ENCODE results near the gene WDR53. TPM values are rescaled to one million over a fixed set of nuclear protein-coding genes. Genes with fewer than 3 reads are reported as not detected.
"Not testable (repeated sequence)": the region's sequence is repeated elsewhere in the genome, so short reads cannot be mapped to it uniquely, and the experiment has no call there.

WDR53 gene
- total and polyA plus RNA-seq, 9 of the 15 experiments (the other 6 are each of a cell fraction or from before 2014, with no cell fraction given): 13.0 to 34.5 (median 20.9) TPM

DNA sequence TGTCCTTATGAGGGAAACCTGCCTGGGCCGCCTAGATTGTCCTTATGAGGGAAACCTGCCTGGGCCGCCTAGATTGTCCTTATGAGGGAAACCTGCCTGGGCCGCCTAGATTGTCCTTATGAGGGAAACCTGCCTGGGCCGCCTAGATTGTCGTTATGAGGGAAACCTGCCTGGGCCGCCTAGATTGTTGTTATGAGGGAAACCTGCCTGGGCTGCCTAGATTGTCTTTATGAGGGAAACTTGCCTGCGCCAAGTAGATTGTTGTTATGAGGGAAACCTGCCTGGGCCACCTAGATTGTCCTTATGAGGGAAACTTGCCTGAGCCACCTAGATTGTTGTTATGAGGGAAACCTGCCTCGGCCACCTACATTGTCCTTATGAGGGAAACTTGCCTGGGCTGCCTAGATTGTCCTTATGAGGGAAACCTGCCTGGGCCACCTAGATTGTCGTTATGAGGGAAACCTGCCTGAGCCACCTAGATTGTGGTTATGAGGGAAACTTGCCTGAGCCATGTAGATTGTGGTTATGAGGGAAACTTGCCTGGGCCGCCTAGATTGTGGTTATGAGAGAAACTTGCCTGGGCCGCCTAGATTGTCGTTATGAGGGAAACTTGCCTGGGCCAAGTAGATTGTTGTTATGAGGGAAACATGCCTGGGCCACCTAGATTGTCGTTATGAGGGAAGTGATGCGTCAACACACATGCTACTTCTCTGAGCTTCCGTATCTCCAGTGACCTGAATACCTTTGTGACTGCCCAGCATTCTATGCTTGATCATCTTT, 56.5 kb downstream of the WDR53 start (continued):
- TF ChIP-seq, protein P1, sequence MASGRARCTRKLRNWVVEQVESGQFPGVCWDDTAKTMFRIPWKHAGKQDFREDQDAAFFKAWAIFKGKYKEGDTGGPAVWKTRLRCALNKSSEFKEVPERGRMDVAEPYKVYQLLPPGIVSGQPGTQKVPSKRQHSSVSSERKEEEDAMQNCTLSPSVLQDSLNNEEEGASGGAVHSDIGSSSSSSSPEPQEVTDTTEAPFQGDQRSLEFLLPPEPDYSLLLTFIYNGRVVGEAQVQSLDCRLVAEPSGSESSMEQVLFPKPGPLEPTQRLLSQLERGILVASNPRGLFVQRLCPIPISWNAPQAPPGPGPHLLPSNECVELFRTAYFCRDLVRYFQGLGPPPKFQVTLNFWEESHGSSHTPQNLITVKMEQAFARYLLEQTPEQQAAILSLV (tag; IDR thresholded peaks at IDR 0.05): 0 out of 2 replicates have a peak, but pooled peaks have one; percentile 9
- TF ChIP-seq ZNF644 (tag; IDR thresholded peaks at IDR 0.05; ENCODE audit: low read depth): peak; percentile 93
- TF ChIP-seq, protein P2, sequence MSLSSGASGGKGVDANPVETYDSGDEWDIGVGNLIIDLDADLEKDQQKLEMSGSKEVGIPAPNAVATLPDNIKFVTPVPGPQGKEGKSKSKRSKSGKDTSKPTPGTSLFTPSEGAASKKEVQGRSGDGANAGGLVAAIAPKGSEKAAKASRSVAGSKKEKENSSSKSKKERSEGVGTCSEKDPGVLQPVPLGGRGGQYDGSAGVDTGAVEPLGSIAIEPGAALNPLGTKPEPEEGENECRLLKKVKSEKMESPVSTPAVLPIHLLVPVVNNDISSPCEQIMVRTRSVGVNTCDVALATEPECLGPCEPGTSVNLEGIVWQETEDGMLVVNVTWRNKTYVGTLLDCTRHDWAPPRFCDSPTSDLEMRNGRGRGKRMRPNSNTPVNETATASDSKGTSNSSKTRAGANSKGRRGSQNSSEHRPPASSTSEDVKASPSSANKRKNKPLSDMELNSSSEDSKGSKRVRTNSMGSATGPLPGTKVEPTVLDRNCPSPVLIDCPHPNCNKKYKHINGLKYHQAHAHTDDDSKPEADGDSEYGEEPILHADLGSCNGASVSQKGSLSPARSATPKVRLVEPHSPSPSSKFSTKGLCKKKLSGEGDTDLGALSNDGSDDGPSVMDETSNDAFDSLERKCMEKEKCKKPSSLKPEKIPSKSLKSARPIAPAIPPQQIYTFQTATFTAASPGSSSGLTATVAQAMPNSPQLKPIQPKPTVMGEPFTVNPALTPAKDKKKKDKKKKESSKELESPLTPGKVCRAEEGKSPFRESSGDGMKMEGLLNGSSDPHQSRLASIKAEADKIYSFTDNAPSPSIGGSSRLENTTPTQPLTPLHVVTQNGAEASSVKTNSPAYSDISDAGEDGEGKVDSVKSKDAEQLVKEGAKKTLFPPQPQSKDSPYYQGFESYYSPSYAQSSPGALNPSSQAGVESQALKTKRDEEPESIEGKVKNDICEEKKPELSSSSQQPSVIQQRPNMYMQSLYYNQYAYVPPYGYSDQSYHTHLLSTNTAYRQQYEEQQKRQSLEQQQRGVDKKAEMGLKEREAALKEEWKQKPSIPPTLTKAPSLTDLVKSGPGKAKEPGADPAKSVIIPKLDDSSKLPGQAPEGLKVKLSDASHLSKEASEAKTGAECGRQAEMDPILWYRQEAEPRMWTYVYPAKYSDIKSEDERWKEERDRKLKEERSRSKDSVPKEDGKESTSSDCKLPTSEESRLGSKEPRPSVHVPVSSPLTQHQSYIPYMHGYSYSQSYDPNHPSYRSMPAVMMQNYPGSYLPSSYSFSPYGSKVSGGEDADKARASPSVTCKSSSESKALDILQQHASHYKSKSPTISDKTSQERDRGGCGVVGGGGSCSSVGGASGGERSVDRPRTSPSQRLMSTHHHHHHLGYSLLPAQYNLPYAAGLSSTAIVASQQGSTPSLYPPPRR (CRISPR knock-in tag; IDR thresholded peaks at IDR 0.05; ENCODE audit: borderline replicate concordance): peak; percentile 89; the same call in 1 of the 2 replicates
- peak; percentile 49; the same call in 1 of the 2 replicates for TF ChIP-seq ZKSCAN1 (IDR thresholded peaks at IDR 0.05; ENCODE audit: low read depth, low read length)
- peak; percentile 82 for TF ChIP-seq NFIC (IDR thresholded peaks at IDR 0.05)
- TF ChIP-seq SRF (CRISPR knock-in tag; IDR thresholded peaks at IDR 0.05): peak in 1 of 2 experiments; percentile 69; a peak in 2 of 4 replicates
- peak; percentile 99 for TF ChIP-seq TRIM24 (IDR thresholded peaks at IDR 0.05)
- peak; percentile 71 for TF ChIP-seq MEF2A (IDR thresholded peaks at IDR 0.05; ENCODE audit: control insufficient read depth, low read depth, low read length)
- TF ChIP-seq, protein P3, sequence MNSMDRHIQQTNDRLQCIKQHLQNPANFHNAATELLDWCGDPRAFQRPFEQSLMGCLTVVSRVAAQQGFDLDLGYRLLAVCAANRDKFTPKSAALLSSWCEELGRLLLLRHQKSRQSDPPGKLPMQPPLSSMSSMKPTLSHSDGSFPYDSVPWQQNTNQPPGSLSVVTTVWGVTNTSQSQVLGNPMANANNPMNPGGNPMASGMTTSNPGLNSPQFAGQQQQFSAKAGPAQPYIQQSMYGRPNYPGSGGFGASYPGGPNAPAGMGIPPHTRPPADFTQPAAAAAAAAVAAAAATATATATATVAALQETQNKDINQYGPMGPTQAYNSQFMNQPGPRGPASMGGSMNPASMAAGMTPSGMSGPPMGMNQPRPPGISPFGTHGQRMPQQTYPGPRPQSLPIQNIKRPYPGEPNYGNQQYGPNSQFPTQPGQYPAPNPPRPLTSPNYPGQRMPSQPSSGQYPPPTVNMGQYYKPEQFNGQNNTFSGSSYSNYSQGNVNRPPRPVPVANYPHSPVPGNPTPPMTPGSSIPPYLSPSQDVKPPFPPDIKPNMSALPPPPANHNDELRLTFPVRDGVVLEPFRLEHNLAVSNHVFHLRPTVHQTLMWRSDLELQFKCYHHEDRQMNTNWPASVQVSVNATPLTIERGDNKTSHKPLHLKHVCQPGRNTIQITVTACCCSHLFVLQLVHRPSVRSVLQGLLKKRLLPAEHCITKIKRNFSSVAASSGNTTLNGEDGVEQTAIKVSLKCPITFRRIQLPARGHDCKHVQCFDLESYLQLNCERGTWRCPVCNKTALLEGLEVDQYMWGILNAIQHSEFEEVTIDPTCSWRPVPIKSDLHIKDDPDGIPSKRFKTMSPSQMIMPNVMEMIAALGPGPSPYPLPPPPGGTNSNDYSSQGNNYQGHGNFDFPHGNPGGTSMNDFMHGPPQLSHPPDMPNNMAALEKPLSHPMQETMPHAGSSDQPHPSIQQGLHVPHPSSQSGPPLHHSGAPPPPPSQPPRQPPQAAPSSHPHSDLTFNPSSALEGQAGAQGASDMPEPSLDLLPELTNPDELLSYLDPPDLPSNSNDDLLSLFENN (IDR thresholded peaks at IDR 0.05; ENCODE audit: low read depth in 2 of 2, low read length in 2 of 2): peak in 1 of 2 experiments; percentile 99; a peak in 2 of 4 replicates
- peak; percentile 98 for TF ChIP-seq TAL1 (IDR thresholded peaks at IDR 0.05)
- peak; percentile 93 for TF ChIP-seq RNF2 (IDR thresholded peaks at IDR 0.05)
- peak; percentile 62 for TF ChIP-seq GABPB1 (CRISPR knock-in tag; IDR thresholded peaks at IDR 0.05)
- TF ChIP-seq HMGN3 (IDR thresholded peaks at IDR 0.05; ENCODE audit: borderline replicate concordance, extremely low read depth, insufficient read length, low read depth, low read length): peak; percentile 84
- TF ChIP-seq RUNX1 (IDR thresholded peaks at IDR 0.05; ENCODE audit: low read depth): peak; percentile 96
- TF ChIP-seq TEAD4 (IDR thresholded peaks at IDR 0.05; ENCODE audit: low read length): peak; percentile 97
- TF ChIP-seq TEAD4 (CRISPR knock-in tag; IDR thresholded peaks at IDR 0.05; ENCODE audit: borderline replicate concordance): not testable (repeated sequence)
- TF ChIP-seq MBD2 (IDR thresholded peaks at IDR 0.05; ENCODE audit: borderline replicate concordance, low read depth): peak; percentile 79
